ENCODE results near the gene HEXB. TPM values are rescaled to one million over a fixed set of nuclear protein-coding genes. Genes with fewer than 3 reads are reported as not detected.

Gene HEXB
- total and polyA plus RNA-seq, 2 of the 8 experiments (the other 6 are each of a cell fraction or from before 2014, with no cell fraction given), result 39.7 to 69.2 TPM

DNA sequence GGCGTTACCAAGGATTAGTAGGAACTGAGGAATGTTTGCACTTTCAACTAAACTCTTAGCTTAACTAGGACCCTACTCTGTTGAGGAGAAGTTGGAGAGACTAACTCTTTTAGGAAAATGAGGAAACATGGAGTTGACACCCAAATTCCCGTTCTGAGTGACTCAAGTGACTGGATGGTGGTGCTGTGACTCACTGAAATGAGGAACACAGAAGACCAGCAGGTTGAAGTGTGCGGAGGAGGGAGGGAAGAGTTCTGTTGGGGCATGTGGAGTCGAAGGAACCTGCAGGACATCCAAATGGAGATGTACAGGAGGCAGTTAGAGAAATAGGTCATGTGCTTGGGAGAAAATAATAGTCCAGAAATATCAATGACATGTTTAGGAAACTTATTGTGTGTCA lies 8.2 kb downstream of the HEXB start:
- Histone ChIP-seq H3K9me3 (ENCODE audit: insufficient read depth in 2 of 2, low read depth in 1 of 2, low read length in 1 of 2) (no peaks in the 10 kb centered on the region), H2BK120ac (replicated peaks; ENCODE audit: low read depth, low read length) (no peak overlapping the region), H4K91ac (replicated peaks; ENCODE audit: insufficient read length, low read length) (no peak overlapping the region), H3K79me1 (ENCODE audit: low read depth, low read length) (no peaks in the 10 kb centered on the region), H4K8ac (ENCODE audit: extremely low read depth, insufficient read depth, low read length) (no peak overlapping the region), H4K5ac (ENCODE audit: insufficient read length, low read depth, low read length) (no peak overlapping the region), H3K27me3 (replicated peaks in 1 of 4; ENCODE audit: control insufficient read depth in 3 of 4, extremely low read depth in 1 of 4, insufficient read depth in 3 of 4, low read length in 3 of 4) (no peaks in the 10 kb centered on the region), H2BK5ac (ENCODE audit: low read depth, low read length) (no peak overlapping the region), H2BK20ac (ENCODE audit: low read length) (no peak overlapping the region), H3K18ac (ENCODE audit: extremely low read depth, low read length) (no peak overlapping the region), H3K27ac (ENCODE audit: low read depth, low read length) (no peak overlapping the region), H3K14ac (ENCODE audit: insufficient read length) (no peak overlapping the region), H3K23ac (ENCODE audit: insufficient read length) (no peak overlapping the region), H2BK15ac (ENCODE audit: low read length) (no peak overlapping the region), H3K23me2 (ENCODE audit: low read depth, low read length) (no peaks in the 10 kb centered on the region), H3K4me2 (ENCODE audit: insufficient read depth in 1 of 2, low read depth in 2 of 2, low read length in 2 of 2) (no peak overlapping the region), H3K4ac (replicated peaks; ENCODE audit: insufficient read length, low read depth, low read length) (no peak overlapping the region), H2AFZ (ENCODE audit: low read length) (no peak overlapping the region), H4K20me1 (replicated peaks in 1 of 2; ENCODE audit: control insufficient read depth in 1 of 2, insufficient read depth in 2 of 2, low read length in 2 of 2) (no peaks in the 10 kb centered on the region), H3K36me3 (ENCODE audit: control insufficient read depth in 2 of 4, insufficient read depth in 4 of 4, low read length in 3 of 4) (peaks cover 0 to 33% (median 7%) of the 10 kb centered on the region in 4 experiments; a peak in 3 of 8 replicates), H3K4me1 (replicated peaks in 1 of 4; ENCODE audit: control insufficient read depth in 3 of 4, insufficient read depth in 4 of 4, low read length in 3 of 4) (no peaks in the 10 kb centered on the region), H3K79me2 (ENCODE audit: control insufficient read depth in 1 of 2, insufficient read depth in 2 of 2, low read length in 2 of 2) (no peaks in the 10 kb centered on the region), H2AK5ac (ENCODE audit: low read depth, low read length) (no peak overlapping the region), H3K56ac (replicated peaks; ENCODE audit: insufficient read length, low read depth, low read length) (no peak overlapping the region), H3K9ac (replicated peaks in 1 of 4; ENCODE audit: extremely low read depth in 1 of 4, low read depth in 3 of 4, low read length in 3 of 4) (no peak overlapping the region), H3K4me3 (ENCODE audit: extremely low read depth in 1 of 4, insufficient read depth in 2 of 4, low read depth in 3 of 4, low read length in 4 of 4) (no peak overlapping the region), H2BK12ac (ENCODE audit: low read depth, low read length) (no peak overlapping the region)
- POLR2A ChIA-PET (ENCODE audit: partially characterized antibody), result interaction anchor here (1.2 kb wide), 1 partner anchor 8 kb away, joined by 3 read pairs; the partner anchor contains the start of gene HEXB
- no peak for TF ChIP-seq NRF1 (IDR thresholded peaks at IDR 0.05; ENCODE audit: low read depth, low read length)
- WGBS, 2 experiments (ENCODE audit: extremely low coverage in 1 of 2, insufficient coverage in 1 of 2, insufficient read length in 1 of 2, insufficient replicate concordance in 2 of 2, low coverage in 1 of 2, low lambda C conversion rate in 2 of 2, missing lambda C conversion rate in 1 of 2), result 78% methylated on average over 4 of the region's 4 CpGs; no CpG with 5 or more reads in 1 of the 2 experiments
- CTCF ChIA-PET (ENCODE audit: partially characterized antibody), result interaction anchor here (1.1 to 1.7 kb wide), 2 partner anchors 21 to 226 kb away, joined by 4 read pairs; no protein-coding TSS in a partner anchor
- no peak for FAIRE-seq
- no peak for DNase-seq (ENCODE audit: low read depth in 1 of 2, low spot score in 2 of 2)
